OCI-M2 (cell line): ENCODE measurements around the gene BROX.
"Not testable (repeated sequence)": the region's sequence is repeated elsewhere in the genome, so short reads cannot be mapped to it uniquely, and the experiment has no call there.

Experiments
- DNase-seq: peaks from one replicate; lab custom pipeline; 2025; ENCODE audit not compliant: unreplicated experiment; lab: John Stamatoyannopoulos, UW

Gene BROX

DNA sequence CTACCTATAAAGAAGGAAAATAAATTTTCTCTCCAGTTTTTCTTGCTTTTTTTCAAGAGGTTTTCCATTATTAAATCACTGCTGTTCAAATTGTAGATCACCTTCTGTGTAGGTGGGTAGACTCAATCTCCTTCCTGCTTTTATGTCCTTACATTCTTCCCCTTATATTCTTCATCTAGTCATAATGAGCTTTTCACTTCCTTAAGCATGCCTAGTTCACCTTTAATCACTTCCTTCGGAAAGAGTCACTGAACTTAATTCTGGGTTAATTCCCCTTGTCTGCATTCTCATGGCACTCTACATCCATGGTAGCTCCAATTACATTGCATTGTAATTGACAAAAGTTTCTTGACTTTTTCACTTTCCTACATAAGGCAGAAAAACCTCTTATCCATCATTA lies 18.5 kb downstream of the BROX start:
- DNase-seq, result no peak

DNA sequence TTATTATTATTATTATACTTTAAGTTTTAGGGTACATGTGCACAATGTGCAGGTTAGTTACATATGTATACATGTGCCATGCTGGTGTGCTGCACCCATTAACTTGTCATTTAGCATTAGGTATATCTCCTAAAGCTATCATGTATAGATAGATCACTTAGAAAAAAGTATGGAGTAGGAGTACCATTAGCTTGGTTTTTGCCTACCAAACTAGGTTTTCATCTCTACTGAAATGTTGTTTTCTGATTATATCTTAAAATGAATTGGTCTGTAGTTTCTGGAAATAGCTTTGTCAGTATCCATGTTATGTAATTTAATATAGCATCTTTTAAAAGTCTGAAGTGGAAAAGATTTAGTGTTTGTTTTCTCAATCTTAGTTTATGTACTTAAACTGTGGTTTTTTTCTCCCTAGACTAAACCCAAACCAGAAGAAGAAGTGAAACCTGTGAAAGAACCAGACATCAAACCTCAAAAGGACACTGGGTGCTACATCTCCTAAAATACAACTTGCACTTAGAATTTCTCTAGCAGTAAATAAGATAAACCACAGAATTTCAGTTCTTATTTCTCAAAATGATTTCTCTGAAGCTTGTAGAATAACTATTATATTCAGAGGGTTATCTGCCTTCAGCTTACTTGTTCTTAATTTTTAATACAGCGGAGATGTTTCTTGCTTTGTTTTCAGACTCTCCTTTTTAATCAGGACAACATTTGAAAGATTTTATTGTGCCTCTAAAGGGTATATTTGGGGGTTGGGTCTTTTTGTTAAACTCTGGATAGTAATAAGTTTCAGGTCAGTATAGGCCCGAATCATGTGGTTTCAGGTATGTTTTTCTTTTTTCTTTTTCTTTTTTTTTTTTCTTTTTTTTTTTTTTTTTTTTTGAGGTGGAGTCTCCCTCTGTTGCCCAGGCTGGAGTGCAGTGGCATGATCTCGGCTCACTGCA lies 20.1 kb downstream of the BROX start:
- DNase-seq, result no peak

- no peak for DNase-seq
Measured at GRCh38 chr1:222734740-222735139, 22.4 kb downstream of the BROX start.

GRCh38 chr1:222736470-222736869 lies 24.1 kb downstream of the BROX start:
- no peak for DNase-seq

DNA sequence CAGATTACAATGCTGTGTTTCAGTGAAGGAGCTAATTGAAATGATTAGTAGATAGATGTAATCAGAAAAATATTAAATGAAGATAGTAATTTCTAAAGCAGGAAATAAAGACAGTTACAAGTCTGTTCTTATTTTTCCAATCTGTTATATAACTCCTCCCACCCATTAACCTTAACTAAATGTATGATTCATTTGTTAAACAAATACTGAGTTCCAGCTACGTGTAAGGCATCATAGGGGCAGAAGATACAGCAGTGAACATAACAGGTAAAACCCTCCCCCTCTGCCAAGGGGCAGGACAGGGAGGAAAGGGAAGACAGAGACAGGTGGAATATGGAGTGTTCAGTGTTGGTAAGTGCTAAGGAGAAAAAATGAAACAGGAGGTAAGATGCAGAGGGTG lies 24.6 kb downstream of the BROX start, which contains the start of gene FAM177B:
FAM177B (plus strand) TSS at position 231 of the 400 bp plus-strand sequence. CDS start 9,344 bp downstream, outside the sequence.
- DNase-seq, result no peak

GRCh38 chr1:222739465-222739864 lies 27.1 kb downstream of the BROX start:
- no peak for DNase-seq

DNA sequence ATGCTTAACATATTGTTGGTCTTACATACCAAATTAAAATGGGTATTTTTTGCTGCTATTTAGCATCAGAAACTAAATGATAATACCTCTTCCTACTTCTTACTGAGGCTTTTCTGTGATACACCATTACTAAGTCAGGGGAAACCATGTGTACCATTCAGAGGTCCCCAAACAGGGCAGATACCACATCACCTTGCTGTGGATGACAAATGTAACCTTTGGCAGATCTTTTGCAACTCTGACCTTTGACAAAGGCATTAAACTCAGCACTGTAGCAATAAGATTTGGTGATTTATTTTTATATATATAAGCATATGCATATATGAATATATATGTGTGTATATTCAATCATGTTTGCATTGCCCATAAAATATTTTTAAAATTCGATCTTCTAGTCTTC lies 27.6 kb downstream of the BROX start:
- no peak for DNase-seq

DNA sequence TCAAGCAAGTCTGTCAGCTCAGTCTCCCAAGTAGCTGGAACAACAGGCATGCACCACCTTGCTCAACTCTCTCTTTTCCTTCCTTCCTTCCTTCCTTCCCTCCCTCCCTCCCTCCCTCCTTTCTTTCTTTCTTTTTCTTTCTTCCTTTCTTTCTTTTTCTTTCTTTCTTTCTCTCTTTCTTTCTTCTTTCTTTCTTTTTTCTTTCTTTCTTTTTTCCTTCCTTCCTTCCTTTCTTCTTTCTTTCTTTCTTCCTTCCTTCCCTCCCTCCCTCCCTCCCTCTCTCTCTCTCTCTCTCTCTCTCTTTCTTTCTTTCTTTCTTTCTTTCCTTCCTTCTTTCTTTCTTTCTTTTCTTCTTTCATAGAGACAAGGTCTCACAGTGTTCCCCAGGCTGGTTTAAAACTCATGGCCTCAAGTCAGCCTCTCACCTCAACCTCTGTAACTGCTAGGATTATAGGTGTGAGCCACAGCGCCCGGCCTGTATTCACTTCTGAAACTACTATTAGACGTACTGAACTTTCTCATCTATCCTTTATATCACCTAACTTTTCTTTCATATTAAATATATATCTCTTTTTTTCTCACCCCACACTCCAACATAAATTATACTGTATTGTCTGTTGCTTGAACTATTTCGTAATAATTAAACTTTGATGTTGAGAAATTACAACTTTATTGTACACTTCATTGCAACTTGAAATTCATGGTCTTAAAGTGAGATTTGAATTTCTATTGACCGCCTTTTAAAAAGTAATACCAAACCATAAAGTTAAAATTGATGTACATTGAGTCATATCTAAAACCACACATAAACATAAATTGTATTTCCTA lies 29.5 kb downstream of the BROX start:
- not testable (repeated sequence) for DNase-seq

- no peak for DNase-seq
Measured at GRCh38 chr1:222749927-222750326, 37.6 kb downstream of the BROX start.

- no peak for DNase-seq
Measured at GRCh38 chr1:222750651-222751050, 38.3 kb downstream of the BROX start.

GRCh38 chr1:222751255-222751654 lies 38.9 kb downstream of the BROX start:
- no peak for DNase-seq

DNA sequence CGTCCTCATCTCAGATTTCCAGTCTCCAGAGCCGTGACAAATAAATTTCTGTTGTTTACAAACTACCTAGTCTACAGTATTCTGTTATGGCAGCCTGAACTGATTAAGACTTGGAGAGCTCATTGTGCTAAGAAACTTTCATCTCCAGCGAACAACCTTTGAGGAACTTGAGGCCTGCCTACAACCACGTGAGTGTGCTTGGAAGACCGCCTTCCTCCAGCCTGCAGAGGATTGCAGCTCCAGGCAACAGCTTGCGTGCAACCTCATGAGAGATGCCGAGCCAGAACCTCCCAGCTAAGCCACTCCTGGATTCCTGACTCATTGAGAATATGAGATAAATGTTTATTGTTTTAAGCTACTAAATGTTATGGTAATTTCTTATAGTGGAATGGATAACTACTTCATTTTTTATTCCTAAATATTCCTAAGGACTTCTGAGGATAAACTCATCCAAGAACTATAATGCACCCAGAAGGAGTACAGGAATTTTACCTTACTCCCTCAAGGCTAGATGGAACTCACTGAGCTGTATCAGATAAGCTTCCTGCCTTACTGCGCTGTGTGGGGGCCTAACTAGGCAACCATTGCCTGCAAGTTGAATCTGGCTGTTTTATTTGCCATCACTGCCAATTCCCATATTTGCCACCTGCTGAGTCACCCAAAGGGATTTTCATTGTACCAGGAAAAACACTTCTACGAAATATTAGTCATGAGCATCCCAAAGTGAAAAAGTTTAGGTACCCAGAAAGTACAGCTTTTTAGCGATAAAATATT lies 42.2 kb downstream of the BROX start:
- DNase-seq, result no peak

DNA sequence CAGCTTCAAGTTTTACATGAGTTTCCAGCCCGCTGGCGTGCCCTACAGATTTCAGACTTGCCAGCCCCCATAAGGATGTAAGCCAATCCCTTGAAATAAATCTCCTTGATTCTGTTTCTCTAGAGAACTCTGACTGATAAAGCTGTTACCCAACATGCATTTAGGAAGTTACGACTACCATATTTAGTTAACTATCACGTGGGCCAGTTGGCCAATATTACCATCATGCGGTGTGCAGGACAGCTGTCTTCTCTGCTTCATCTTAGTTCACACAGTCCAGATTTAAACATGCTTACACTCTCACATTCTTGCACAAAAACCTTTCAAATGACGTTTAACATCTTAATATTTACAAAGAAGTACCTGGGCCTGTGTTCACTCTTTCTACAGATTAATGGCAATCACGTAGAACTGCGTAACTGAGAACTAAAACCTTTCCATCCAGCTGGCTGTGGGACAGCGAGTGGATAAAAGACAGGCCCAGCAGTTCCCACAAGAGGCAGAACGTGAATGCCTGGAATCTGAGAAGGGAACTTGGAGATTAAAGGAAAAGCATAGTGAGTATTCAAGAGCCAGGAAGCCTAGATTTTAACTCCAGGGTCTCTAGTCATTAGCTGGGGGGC lies 45.4 kb downstream of the BROX start:
- no peak for DNase-seq

DNA sequence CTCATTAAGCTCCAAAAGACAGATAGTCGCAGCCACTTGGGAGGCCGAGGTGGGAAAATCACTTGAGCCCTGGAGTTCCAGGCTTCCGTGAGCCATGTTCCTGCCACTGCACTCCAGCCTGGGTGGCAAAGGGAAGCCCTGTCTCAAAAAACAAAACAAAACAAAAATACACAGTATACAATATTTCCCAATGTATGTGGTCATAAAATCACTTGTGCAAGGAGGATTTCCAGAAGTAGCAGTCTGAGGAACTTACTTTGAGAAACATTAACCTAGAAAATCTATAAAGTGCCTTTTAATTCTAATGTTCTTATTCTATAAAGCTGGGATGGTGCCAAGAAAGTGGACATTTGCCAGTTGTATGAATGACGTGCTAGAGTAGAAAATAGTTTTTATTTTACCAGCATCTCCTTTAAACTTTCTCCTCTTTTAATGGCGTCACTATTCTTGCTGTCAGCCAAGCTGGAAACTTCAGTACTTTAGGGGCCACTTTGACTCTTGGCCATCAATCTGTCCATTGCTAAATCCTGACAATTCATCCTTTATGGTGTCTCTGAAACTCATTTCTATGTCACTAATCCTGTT lies 47.2 kb downstream of the BROX start:
- no peak for DNase-seq

GRCh38 chr1:222761083-222761482 lies 48.7 kb downstream of the BROX start:
- no peak for DNase-seq

DNA sequence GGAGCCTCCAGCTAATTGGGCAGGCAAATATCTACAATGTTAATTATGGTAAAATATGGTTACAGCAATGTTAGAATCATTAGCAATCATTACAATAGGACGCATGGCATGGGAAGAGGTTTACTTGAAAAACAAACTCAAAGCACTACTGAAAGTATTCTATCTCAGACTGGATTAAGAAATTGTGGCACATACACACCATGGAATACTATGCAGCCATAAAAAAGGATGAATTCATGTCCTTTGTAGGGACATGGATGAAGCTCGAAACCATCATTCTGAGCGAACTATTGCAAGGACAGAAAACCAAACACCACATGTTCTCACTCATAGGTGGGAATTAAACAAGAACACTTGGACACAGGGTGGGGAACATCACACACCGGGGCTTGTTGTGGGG lies 49.8 kb downstream of the BROX start:
- not testable (repeated sequence) for DNase-seq

DNA sequence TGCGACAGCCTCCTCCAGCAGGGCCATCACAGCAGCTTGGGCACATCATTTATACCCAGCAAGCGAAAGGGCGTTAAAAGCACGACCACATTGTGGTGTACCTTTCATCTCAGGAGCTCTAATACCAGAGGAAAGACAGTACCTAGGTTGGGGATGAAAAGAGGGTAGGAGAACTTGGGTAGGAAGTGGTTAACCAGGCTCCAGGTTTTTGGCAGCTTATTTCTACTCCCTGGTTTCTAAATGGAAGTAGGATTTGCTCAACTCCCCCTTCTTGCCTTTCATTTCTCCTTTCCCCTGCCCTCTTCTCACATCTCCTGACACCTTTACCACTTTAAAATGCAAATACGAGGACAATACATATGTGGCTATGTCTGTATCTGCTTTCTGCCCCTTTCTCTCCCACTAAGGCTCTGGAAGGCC lies 54.8 kb downstream of the BROX start:
- no peak for DNase-seq

- DNase-seq, result no peak
Measured at GRCh38 chr1:222768592-222768991, 56.2 kb downstream of the BROX start.

- no peak for DNase-seq
Measured at GRCh38 chr1:222769181-222769580, 56.8 kb downstream of the BROX start.

DNA sequence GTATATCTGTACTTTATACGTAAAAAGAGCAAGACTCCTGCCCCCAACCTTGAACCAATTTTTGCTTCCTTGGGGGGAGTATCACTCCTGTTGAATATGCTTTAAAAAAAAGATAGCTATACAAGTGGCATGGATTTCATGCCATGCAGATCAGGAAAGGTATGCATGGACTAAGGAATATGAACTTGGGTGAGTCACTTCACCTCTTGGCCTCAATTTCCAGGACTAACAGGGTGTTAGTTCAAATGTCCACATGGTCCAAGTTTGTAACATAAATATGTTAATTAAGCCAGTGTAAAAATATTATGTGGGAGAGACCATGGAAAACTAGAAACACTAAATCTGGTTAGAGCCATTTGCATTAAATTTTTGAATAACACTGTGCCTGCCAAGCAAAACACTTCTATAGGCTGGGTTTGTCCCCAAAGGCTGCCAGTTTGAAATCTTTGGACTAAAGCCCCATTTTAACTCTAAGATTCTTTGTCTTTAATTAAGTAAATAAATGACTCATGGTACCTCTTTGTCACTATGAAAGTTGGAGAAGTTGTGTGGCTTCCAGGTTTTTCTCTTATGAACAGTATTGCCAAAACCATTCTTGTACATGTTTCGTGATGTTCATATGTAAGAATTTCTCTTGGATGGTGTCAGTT lies 57.7 kb downstream of the BROX start:
- DNase-seq, result no peak
